Kidney epithelial cell (primary cell): ENCODE results near the gene AFTPH. TPM values are rescaled to one million over a fixed set of nuclear protein-coding genes. Genes with fewer than 3 reads are reported as not detected.

ENCODE experiments used
- DNase-seq: peaks from one replicate; pipeline ENCODE4 v3.0.0-alpha.2; 2010; ENCODE audit warnings: low read depth
- H3K27me3 ChIP-seq: 2 replicates; pipeline ENCODE4 v1.6.0; 2011; ENCODE audit warnings: low read length; ENCODE audit not compliant: control insufficient read depth, insufficient read depth
- H3K36me3 ChIP-seq: 2 replicates; pipeline ENCODE4 v1.5.1; 2011; ENCODE audit warnings: low read length; ENCODE audit not compliant: control insufficient read depth, insufficient read depth
- H3K4me3 ChIP-seq: 2 replicates; pipeline ENCODE4 v1.5.1; 2011; ENCODE audit warnings: low read depth, mild to moderate bottlenecking, control low read depth, low read length
- total RNA-seq: library from RNA; depleted of rRNA; stranded (reverse); fragments of >200 nt; gene quantifications from 2 replicates; pipeline ENCODE4 v1.2.3, GENCODE V29; 2015
- TF ChIP-seq, protein P1 (sequence below): IDR thresholded peaks from 2 replicates; pipeline ENCODE4 v1.5.1; 2011; ENCODE audit warnings: mild to moderate bottlenecking, moderate library complexity, low read length, control low read depth, inconsistent platforms; ENCODE audit not compliant: insufficient read depth, poor library complexity, severe bottlenecking

The AFTPH gene
- total RNA-seq, 1 donor from 2014 or later, result 20.3 TPM

DNA sequence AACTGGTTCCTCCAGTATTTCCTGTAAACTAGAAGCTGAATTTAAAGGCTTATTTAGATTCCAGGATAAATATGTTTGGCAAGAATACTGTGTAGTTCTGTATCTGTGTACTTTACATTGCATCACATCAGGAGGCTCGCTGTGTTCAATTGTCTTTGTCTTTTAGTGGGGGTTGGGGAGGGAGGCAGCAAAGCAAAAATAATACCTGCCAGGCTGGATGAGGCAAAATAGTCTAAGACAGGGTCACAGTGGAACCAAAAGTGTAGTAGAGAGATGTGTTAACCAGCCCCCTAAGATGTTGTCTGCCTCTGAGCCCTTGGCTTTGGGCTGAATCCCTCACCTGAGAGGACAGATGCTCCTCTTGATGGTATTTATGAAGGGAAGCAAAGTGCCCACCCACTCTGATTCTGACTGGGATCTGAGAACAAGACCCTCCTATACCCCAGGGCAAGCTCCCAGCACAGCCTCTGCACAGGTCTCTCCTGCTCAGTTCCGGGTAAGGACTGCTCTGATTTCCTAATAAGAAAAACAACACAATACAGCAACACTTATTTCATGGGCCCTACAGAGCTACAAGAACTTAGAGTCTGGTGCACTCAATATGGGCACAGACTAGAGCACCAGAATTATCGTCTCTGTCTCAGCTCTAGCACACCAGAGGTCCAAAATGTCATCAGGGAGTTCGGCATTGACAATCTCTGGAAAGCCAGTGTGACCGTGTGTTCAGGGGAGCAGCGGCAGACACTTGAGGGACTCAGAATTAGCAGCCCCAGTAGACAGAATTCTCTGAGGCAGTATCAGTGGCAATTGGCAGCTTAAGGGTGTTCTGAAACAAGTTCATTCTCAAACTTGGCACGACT, 7.2 kb upstream of the AFTPH start:
- Histone ChIP-seq H3K27me3 (peaks cover 4% of the 10 kb centered on the region), H3K36me3 (no peaks in the 10 kb centered on the region), H3K4me3 (no peak overlapping the region)
- DNase-seq, result no peak
- TF ChIP-seq, protein P1, sequence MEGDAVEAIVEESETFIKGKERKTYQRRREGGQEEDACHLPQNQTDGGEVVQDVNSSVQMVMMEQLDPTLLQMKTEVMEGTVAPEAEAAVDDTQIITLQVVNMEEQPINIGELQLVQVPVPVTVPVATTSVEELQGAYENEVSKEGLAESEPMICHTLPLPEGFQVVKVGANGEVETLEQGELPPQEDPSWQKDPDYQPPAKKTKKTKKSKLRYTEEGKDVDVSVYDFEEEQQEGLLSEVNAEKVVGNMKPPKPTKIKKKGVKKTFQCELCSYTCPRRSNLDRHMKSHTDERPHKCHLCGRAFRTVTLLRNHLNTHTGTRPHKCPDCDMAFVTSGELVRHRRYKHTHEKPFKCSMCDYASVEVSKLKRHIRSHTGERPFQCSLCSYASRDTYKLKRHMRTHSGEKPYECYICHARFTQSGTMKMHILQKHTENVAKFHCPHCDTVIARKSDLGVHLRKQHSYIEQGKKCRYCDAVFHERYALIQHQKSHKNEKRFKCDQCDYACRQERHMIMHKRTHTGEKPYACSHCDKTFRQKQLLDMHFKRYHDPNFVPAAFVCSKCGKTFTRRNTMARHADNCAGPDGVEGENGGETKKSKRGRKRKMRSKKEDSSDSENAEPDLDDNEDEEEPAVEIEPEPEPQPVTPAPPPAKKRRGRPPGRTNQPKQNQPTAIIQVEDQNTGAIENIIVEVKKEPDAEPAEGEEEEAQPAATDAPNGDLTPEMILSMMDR, result no peak

DNA sequence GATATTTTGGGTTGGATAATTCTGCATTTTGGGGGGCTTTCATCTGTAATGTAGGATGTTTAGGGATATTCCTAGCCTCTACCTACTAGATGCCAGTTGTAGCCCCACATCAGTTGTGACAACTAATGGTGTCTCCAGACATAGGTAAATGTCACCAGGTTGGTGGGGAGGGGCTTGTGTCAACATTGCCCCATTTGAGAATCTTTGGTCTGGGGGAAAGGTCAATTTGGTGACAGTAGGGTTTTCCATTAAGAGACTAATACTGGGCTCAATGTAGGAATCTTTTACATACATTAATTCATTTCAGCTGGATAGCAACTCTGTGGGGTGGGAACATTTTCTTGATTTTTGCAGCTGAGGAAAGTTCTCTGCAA, 6.6 kb upstream of the AFTPH start:
- TF ChIP-seq, protein P1, result no peak
- DNase-seq, result no peak

DNA sequence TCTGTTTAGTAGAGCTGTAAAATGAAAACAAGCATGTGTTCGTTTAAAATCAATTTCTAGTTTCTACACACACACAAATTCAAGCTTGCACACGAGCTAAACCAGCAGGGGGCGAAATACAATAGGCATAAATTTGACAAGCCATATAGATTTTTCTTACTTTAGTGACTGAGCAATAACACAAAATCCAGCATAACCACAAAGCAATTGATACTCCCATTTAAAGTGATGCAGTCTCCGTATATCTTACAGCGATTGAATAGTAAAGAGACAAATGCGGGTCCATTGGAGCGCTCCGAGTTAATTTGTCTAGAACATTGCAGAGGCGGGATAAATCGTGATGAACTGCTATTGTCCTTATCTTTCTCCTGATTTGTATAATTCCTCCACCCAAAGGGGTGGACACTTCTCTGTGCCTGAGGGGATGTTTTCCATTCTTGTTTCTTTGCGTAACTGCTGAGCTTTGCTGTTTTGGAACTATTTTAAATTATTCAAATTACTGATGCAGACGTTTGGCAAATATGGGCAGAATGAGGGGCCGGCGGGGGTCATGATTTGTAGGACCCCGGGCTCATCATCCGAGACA, 1.2 kb upstream of the AFTPH start:
- TF ChIP-seq, protein P1, result peak; percentile 80
- DNase-seq, result peak; percentile 50
- H3K36me3 ChIP-seq, result no peaks in the 10 kb centered on the region
- peak overlapping the region; percentile 97 for H3K4me3 ChIP-seq
- no peaks in the 10 kb centered on the region for H3K27me3 ChIP-seq

More for the DNA sequence above, 6.6 kb upstream of the AFTPH start:
- Histone ChIP-seq H3K36me3 (no peaks in the 10 kb centered on the region), H3K4me3 (no peak overlapping the region), H3K27me3 (peaks cover 4% of the 10 kb centered on the region)

DNA sequence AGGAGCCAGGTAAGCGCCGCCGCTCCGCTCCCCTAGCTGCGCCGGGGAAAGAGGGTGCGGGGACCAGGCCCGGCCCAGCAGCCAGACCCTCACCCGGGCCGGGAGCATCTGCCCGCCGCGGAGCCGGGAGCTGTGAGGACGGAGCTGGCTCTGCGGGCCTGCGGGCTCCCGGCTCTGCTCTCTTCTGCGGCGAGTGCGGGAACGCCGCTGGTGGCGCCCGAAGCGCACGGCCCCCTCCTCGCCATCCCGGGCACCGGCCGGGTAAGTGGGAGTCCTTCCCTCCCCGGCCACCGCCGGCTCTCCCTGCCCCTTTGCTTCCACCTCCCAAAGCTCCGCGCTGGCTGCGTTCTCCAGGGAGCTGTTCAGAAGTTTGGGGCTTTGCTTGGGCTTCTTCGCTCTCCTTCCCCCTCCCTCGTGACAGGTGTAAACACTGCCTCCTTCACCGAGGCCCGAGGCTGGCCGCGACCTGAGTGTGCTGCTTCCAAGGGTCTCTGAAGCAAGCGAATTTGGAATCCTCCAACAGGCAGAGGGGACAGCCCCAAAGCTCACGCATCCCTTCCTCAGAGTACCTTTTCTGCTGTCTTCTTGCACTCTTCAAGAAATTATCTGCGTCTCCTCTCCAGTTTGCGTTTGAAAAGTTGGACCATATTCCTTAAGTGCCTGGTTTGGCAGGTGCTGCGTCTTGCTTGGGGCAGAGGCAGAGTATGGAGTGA, 632 bp downstream of the AFTPH start:
- no peaks in the 10 kb centered on the region for H3K36me3 ChIP-seq
- TF ChIP-seq, protein P1, result no peak
- no peaks in the 10 kb centered on the region for H3K27me3 ChIP-seq
- DNase-seq, result no peak
- H3K4me3 ChIP-seq, result peak overlapping the region; percentile 97

DNA sequence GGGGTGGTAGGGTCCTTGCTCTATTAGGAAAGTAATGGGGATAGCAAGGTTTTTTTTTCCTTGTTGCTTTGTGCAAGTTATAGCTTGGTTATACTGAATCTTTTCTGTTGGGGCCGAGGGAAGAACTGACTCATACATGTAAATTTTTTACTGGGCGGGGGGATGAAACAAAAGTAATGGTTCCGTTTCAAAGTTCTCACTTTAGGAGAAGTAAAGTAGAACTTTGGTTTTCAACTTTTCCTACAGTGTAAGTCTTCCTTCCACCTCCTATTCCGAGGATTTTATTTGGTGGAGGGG, 1.1 kb downstream of the AFTPH start:
- no peaks in the 10 kb centered on the region for H3K36me3 ChIP-seq
- no peaks in the 10 kb centered on the region for H3K27me3 ChIP-seq
- TF ChIP-seq, protein P1, result no peak
- H3K4me3 ChIP-seq, result peak overlapping the region; percentile 97
- no peak for DNase-seq
